ENCODE data around the gene ITGB6.

ITGB6 gene

GRCh38 chr2:160174322-160174721 is 25.8 kb downstream of the ITGB6 start:
- TF ChIP-seq CTCF (conservative IDR thresholded peaks at IDR 0.05; ENCODE audit: control insufficient read depth, insufficient read depth, low read depth, low read length) = no peak
- DNase-seq (ENCODE audit: low read depth) = no peak

GRCh38 chr2:160169988-160170387 is 30.1 kb downstream of the ITGB6 start:
- no peak for TF ChIP-seq CTCF (conservative IDR thresholded peaks at IDR 0.05; ENCODE audit: control insufficient read depth, insufficient read depth, low read depth, low read length)
- DNase-seq (ENCODE audit: low read depth) = no peak
- H3K4me3 ChIP-seq (ENCODE audit: control insufficient read depth, low read depth, low read length) = no peak overlapping the region

More at GRCh38 chr2:160174322-160174721, 25.8 kb downstream of the ITGB6 start:
- H3K4me3 ChIP-seq (ENCODE audit: control insufficient read depth, low read depth, low read length) = no peak overlapping the region

GRCh38 chr2:160169471-160169870 is 30.6 kb downstream of the ITGB6 start:
- DNase-seq (ENCODE audit: low read depth) = no peak
- no peak for TF ChIP-seq CTCF (conservative IDR thresholded peaks at IDR 0.05; ENCODE audit: control insufficient read depth, insufficient read depth, low read depth, low read length)
- no peak overlapping the region for H3K4me3 ChIP-seq (ENCODE audit: control insufficient read depth, low read depth, low read length)

GRCh38 chr2:160168878-160169277 is 31.2 kb downstream of the ITGB6 start:
- no peak for TF ChIP-seq CTCF (conservative IDR thresholded peaks at IDR 0.05; ENCODE audit: control insufficient read depth, insufficient read depth, low read depth, low read length)

GRCh38 chr2:160167089-160167740 is 32.9 kb downstream of the ITGB6 start:
- no peak overlapping the region for H3K4me3 ChIP-seq (ENCODE audit: control insufficient read depth, low read depth, low read length)
- TF ChIP-seq CTCF (conservative IDR thresholded peaks at IDR 0.05; ENCODE audit: control insufficient read depth, insufficient read depth, low read depth, low read length) = no peak
- DNase-seq (ENCODE audit: low read depth) = no peak

More at GRCh38 chr2:160168878-160169277, 31.2 kb downstream of the ITGB6 start:
- H3K4me3 ChIP-seq (ENCODE audit: control insufficient read depth, low read depth, low read length) = no peak overlapping the region
- DNase-seq (ENCODE audit: low read depth) = no peak

GRCh38 chr2:160165996-160166395 is 34.1 kb downstream of the ITGB6 start:
- DNase-seq (ENCODE audit: low read depth) = no peak
- H3K4me3 ChIP-seq (ENCODE audit: control insufficient read depth, low read depth, low read length) = no peak overlapping the region
- no peak for TF ChIP-seq CTCF (conservative IDR thresholded peaks at IDR 0.05; ENCODE audit: control insufficient read depth, insufficient read depth, low read depth, low read length)

Measured in fibroblast of mammary gland (primary cell).